Activated T-cell treated with anti-CD3 and anti-CD28 coated beads for 4 hours (primary cell): ENCODE results near the gene LFNG.
"Not testable (repeated sequence)": the region's sequence is repeated elsewhere in the genome, so short reads cannot be mapped to it uniquely, and the experiment has no call there.

Experiments
- DNase-seq: peaks from one replicate; pipeline ENCODE4 v3.0.0-alpha.2; 2020

Gene LFNG

GRCh38 chr7:2553831-2554581, 34.4 kb downstream of the LFNG start:
- no peak for DNase-seq

DNA sequence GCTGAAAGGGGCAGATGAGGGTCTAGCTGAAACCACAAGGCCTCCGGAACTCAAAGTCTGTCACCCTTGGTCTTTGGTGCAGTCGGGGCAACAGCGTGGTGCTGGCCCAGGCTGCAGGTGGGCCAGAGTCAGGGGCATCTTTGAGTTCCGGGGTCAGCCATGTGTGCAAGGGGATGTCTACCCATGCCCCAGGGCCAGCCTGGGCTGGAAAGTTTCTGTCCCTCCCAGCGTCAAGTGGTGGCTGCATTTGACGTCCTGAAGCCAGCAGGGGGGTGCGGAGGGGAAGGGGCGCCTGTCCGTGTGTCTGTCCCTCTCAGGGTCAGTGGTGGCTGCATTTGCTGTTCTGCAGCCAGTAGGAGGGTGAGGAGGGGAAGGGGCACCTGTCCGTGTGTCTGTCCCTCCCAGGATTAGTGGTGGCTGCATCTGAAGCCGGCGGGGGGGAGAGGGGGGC, 35.1 kb downstream of the LFNG start:
- no peak for DNase-seq

- peak; percentile 95 for DNase-seq
Observed at GRCh38 chr7:2555121-2556052, 35.8 kb downstream of the LFNG start, which contains the start of gene BRAT1. Gene BRAT1 (minus strand): TSS chr7:2555524. CDS start chr7:2554431, 1,093 bp downstream.

DNA sequence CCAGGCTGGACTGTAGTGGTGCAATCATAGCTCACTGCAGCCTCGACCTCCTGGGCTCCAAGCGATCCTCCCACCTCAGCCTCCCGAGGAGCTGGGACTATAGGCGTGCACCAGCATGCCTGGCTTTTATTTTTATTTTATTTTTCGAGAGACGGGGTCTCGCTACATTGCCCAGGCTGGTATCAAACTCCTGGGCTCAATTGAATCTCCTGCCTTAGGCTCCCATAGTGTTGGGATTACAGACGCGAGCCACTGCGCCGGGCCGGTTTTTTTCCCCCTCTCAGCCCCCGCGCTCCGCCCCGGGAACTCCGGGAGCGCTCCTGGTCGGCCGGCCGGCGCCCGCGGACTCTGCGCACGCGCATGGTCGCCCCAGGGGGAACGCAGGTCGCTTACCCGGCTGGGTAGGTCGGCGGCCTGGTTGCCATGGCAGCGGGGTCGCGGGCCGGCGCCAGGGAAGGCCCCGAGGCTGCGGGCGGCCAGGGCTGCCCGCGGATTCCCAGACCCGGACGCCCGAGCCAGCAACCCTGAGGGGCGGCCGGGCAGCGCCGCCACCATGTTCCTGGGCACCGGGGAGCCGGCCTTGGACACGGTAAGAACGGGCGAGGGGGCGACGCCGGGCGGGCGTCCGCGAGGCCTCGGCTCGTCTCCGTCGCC, 39.2 kb downstream of the LFNG start, which contains the start of gene IQCE:
IQCE (plus strand) TSS at position 351 of the 654 bp plus-strand sequence; CDS start at position 554, 203 bp downstream.
- DNase-seq, result peak; percentile 85

- DNase-seq, result no peak
Observed at GRCh38 chr7:2559283-2559950, 39.8 kb downstream of the LFNG start.

DNA sequence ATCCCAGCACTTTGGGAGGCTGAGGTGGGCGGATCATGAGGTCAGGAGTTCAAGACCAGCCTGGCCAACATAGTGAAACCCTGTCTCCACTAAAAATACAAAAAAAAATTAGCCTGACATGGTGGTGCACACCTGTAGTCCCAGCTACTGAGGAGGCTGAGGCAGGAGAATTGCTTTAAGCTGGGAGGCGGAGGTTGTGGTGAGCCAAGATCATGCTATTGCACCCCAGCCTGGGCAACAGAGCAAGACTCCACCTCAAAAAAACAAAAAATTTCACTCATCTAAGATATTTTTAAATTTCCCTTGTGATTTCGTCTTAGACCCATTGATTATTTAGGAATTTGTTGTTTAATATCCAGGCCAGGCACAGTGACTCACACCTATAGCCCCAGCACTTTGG, 44.4 kb downstream of the LFNG start:
- DNase-seq, result not testable (repeated sequence)

GRCh38 chr7:2564970-2565540, 45.5 kb downstream of the LFNG start:
- DNase-seq, result no peak

DNA sequence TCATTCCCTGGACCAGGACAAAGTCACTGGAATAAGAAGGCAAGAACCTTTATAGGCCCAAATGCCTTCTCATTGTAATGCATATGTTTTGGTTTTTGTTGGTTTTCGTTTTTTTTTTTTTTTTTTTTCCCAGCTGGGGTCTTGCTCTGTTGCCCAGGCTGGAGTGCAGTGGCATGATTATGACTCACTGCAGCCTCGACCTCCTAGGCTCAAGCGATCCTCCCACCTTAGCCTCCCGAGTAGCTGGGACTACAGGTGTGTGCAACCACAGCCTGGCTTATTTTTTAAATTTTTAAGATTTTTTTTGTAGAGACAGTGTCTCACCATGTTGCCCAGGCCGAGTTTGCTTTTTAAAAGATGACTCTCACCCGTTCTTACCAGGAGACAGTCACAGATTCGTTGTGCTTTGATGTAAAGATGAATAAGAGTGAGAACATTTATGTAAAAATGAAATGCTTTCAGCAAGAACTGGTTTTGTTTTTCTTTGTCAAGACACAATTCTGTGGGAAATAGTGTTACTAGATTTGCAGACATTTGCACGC, 46.8 kb downstream of the LFNG start:
- no peak for DNase-seq

- no peak for DNase-seq
Observed at GRCh38 chr7:2566890-2567678, 47.5 kb downstream of the LFNG start.

- no peak for DNase-seq
Observed at GRCh38 chr7:2567679-2568278, 48.2 kb downstream of the LFNG start.

DNA sequence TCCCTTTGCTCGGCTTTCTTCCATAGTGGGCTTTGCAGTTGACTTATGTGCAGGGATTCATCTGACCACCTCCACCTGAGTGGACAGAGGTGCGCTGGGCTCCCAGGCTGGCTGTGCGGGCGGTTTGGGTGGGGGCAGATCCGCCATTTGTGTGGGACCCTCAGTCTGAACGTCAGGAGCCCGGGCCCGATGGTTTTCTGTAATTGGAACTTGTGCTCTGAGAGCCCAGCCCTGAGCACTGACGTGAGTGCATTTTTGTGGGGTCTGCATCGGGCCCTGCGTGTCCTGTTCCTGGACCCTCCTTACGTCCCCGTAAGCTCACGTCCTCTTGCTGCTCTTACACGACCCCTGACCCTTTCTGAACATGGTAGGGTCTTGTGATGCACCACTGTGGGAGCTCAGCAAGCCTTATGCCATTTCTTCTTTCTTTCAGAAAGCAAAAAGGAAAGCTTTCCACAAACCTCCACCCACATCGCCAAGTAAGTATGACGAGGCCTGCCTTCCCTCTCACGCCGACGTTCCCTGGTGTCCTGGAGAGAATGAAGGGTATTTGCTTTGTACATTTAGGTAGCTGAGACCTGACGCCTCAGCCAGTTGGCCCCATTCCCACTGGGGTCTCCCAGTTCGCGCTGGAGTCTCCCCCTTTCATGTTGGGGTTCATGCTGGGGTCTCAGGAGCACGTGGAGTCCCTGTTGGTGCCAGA, 49.1 kb downstream of the LFNG start:
- DNase-seq, result no peak

- no peak for DNase-seq
Observed at GRCh38 chr7:2569421-2569820, 49.8 kb downstream of the LFNG start.

DNA sequence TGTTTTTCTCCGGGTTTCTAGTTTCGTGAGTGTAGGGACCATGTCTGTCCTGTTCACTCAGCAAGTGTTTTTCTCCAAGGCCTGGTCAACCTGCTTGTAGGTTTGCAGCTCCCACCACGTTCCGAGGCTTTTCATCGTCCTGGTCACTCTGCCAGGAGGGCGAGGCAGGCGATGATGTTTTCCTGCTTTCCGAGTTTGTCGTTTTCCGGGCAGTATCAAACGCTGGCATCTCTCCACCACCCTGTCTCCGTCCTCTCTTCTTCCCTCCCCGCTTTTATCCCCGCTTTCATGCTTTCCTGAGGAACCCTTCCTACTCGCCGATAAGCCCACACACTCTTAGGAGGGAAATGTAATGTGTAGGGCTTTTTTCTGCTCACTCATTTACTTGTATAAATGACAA, 50.4 kb downstream of the LFNG start:
- no peak for DNase-seq

GRCh38 chr7:2571409-2571808, 51.8 kb downstream of the LFNG start:
- DNase-seq, result no peak

DNA sequence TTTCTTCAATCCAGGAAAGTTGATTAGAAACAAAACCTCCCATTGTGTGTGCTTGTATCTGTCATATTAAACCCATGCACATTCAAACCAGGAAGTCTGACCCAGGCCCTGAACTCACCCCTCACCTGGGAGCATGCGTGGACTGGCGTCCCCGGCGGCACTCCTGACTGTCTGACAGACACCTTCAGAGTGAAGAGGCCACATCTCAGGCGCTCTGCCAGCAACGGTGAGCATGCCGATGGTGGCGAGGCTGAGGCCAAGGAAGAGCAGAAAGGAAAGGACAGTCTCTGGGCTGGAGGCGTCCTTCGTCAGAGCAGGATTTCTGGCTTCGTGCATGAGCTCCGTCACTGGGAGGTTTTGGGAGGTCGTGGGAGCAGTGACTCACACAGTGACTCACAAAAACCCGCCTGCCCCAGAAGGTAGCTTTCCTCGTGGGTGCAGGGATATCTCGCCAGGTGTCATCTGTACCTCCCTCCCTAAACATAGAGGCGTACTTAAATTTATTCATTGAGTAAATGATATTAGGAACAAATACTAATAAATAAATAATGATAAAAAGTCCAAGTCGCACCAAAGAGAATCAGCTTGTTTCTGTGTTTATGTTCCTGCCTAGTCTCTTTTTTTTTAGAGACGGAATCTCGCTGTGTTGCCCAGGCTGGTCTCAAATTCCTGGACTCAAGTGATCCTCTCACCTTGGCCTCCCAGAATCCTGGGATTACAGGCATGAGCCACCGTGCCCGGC, 52.7 kb downstream of the LFNG start:
- DNase-seq, result no peak

- no peak for DNase-seq
Observed at GRCh38 chr7:2573761-2574160, 54.2 kb downstream of the LFNG start.

- no peak for DNase-seq
Observed at GRCh38 chr7:2575046-2575732, 55.6 kb downstream of the LFNG start.

DNA sequence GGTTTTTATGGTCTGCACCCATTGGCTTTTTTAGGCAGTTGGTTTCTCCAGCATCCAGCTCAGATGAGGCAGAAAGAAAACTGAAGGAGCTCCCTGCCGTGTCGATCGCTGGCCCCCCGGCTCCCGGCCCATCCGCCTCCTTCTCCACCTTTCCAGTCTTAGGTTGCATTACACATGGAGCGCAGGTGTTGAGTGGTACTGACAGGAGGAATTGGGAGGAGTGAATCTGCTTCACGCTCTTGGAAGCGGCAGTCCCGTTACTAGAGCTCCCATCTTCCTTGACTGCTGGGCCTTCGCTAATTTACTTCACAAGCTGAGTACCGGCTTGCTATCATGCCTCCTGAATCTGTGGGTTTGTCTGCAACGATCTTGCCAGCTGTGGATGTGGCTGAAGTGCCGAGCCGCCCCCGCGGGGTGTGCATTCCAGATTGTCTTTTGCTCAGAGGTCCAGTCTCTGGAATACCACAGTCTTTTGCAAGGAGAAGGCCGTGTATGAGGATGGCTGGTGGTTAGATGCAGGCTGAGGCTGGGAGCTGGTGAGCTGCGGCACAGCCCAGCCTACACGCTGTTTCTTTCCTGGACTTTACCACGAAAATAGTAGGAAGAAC, 56.3 kb downstream of the LFNG start:
- DNase-seq, result no peak
